OCI-LY1 (cell line): ENCODE results near the gene STXBP6.

Experiments used
- H2AFZ ChIP-seq: fragments of 200-600 bp; sonication (generic), shearing (Covaris generic); 2 replicates; pipeline ENCODE4 v1.6.0; 2014; ENCODE audit warnings: antibody characterized with exemption, mild to moderate bottlenecking, low read length
- H3F3A ChIP-seq: fragments of 200-600 bp; sonication (generic), shearing (Covaris generic); 2 replicates; pipeline ENCODE4 v1.6.0; 2014; ENCODE audit warnings: mild to moderate bottlenecking, antibody characterized with exemption, low read length, moderate library complexity; ENCODE audit not compliant: insufficient read depth
- H3K27ac ChIP-seq: fragments of 200-600 bp; sonication (generic); 2 replicates; pipeline ENCODE4 v1.5.1; 2014; ENCODE audit warnings: low read length, mixed run types, mild to moderate bottlenecking, low read depth; ENCODE audit not compliant: poor library complexity, severe bottlenecking
- H3K27me3 ChIP-seq: fragments of 200-600 bp; sonication (generic); 2 replicates; pipeline ENCODE4 v1.6.0; 2014; ENCODE audit warnings: antibody characterized with exemption, mild to moderate bottlenecking, low read length, moderate library complexity; ENCODE audit not compliant: insufficient read depth
- H3K36me3 ChIP-seq: fragments of 200-600 bp; sonication (generic); 2 replicates; pipeline ENCODE4 v1.6.1; 2014; ENCODE audit warnings: mild to moderate bottlenecking, antibody characterized with exemption, low read length, moderate library complexity, mixed read lengths; ENCODE audit not compliant: insufficient read depth
- H3K4me1 ChIP-seq: fragments of 200-600 bp; sonication (generic); 2 replicates; pipeline ENCODE4 v1.5.1; 2014; ENCODE audit warnings: mild to moderate bottlenecking, low read length, moderate library complexity; ENCODE audit not compliant: insufficient read depth, severe bottlenecking
- H3K4me2 ChIP-seq: fragments of 200-600 bp; sonication (generic), shearing (Covaris generic); 2 replicates; pipeline ENCODE4 v1.6.1; 2014; ENCODE audit warnings: low read length
- H3K4me3 ChIP-seq: fragments of 200-600 bp; sonication (generic); 2 replicates; pipeline ENCODE4 v1.5.1; 2014; ENCODE audit warnings: low read length, low read depth, mild to moderate bottlenecking, mixed read lengths; ENCODE audit not compliant: poor library complexity, severe bottlenecking
- H3K79me2 ChIP-seq: fragments of 200-600 bp; shearing (Covaris generic); 2 replicates; pipeline ENCODE4 v1.6.1; 2016; ENCODE audit warnings: mixed run types, low read length, mixed read lengths; ENCODE audit not compliant: insufficient read depth
- H3K9ac ChIP-seq: fragments of 200-600 bp; sonication (generic), shearing (Covaris generic); 2 replicates; pipeline ENCODE4 v1.6.1; 2014; ENCODE audit warnings: mild to moderate bottlenecking, low read length, mixed read lengths
- H3K9me2 ChIP-seq: fragments of 200-600 bp; sonication (generic), shearing (Covaris generic); 2 replicates; pipeline ENCODE4 v1.6.1; 2014; ENCODE audit warnings: low read depth, mild to moderate bottlenecking, low read length, mixed read lengths
- H3K9me3 ChIP-seq: fragments of 200-600 bp; shearing (Covaris generic); 2 replicates; pipeline ENCODE4 v1.6.1; 2014; ENCODE audit warnings: low read length, mixed read lengths
- H4K20me1 ChIP-seq: fragments of 200-600 bp; sonication (generic), shearing (Covaris generic); 2 replicates; pipeline ENCODE4 v1.6.0; 2016; ENCODE audit warnings: mild to moderate bottlenecking, low read length; ENCODE audit not compliant: insufficient read depth
- CTCF ChIP-seq: fragments of 200-600 bp; sonication (generic), shearing (Covaris generic); IDR thresholded peaks from 2 replicates; pipeline ENCODE4 v1.5.1; 2017; ENCODE audit warnings: mild to moderate bottlenecking, antibody characterized with exemption, low read length, moderate library complexity, mixed read lengths
- EZH2 ChIP-seq: fragments of 200-600 bp; sonication (generic), shearing (Covaris generic); IDR thresholded peaks from 2 replicates; pipeline ENCODE4 v1.8.0; 2017; ENCODE audit warnings: borderline replicate concordance, mixed run types, mild to moderate bottlenecking, antibody characterized with exemption, low read length, moderate library complexity, mixed read lengths

The STXBP6 gene

GRCh38 chr14:24975393-24975792, 74.6 kb downstream of the STXBP6 start:
- H3K27me3 ChIP-seq = no peaks in the 10 kb centered on the region
- H3K27ac ChIP-seq = no peak overlapping the region
- H3K79me2 ChIP-seq = no peaks in the 10 kb centered on the region
- H2AFZ ChIP-seq = no peak overlapping the region
- no peak overlapping the region for H3K4me3 ChIP-seq
- H3F3A ChIP-seq = no peaks in the 10 kb centered on the region
- no peaks in the 10 kb centered on the region for H3K9me3 ChIP-seq
- peaks cover 7% of the 10 kb centered on the region for H3K4me1 ChIP-seq
- H3K9ac ChIP-seq = no peak overlapping the region
- no peaks in the 10 kb centered on the region for H3K9me2 ChIP-seq
- no peaks in the 10 kb centered on the region for H3K36me3 ChIP-seq
- no peaks in the 10 kb centered on the region for H4K20me1 ChIP-seq
- no peak overlapping the region for H3K4me2 ChIP-seq
- TF ChIP-seq EZH2 (no peak), CTCF (no peak)

- H3K4me1 ChIP-seq = peaks cover 7% of the 10 kb centered on the region
- no peaks in the 10 kb centered on the region for H3F3A ChIP-seq
- no peak overlapping the region for H3K27ac ChIP-seq
- no peaks in the 10 kb centered on the region for H4K20me1 ChIP-seq
- no peaks in the 10 kb centered on the region for H3K79me2 ChIP-seq
- H3K4me2 ChIP-seq = no peak overlapping the region
- TF ChIP-seq EZH2 = no peak
- TF ChIP-seq CTCF = no peak
- no peaks in the 10 kb centered on the region for H3K36me3 ChIP-seq
- no peak overlapping the region for H3K9ac ChIP-seq
- no peak overlapping the region for H3K4me3 ChIP-seq
- H3K9me3 ChIP-seq = no peaks in the 10 kb centered on the region
- H3K27me3 ChIP-seq = no peaks in the 10 kb centered on the region
- H2AFZ ChIP-seq = no peak overlapping the region
- H3K9me2 ChIP-seq = no peaks in the 10 kb centered on the region
Observed at GRCh38 chr14:24974591-24975374, 75.2 kb downstream of the STXBP6 start.

- no peaks in the 10 kb centered on the region for H3K9me3 ChIP-seq
- no peaks in the 10 kb centered on the region for H3K79me2 ChIP-seq
- no peaks in the 10 kb centered on the region for H3K9me2 ChIP-seq
- H2AFZ ChIP-seq = no peak overlapping the region
- no peaks in the 10 kb centered on the region for H4K20me1 ChIP-seq
- no peaks in the 10 kb centered on the region for H3K36me3 ChIP-seq
- no peaks in the 10 kb centered on the region for H3K4me1 ChIP-seq
- no peak overlapping the region for H3K4me3 ChIP-seq
- no peak overlapping the region for H3K9ac ChIP-seq
- H3K4me2 ChIP-seq = no peak overlapping the region
- TF ChIP-seq CTCF = no peak
- no peak for TF ChIP-seq EZH2
- H3K27ac ChIP-seq = no peak overlapping the region
- H3F3A ChIP-seq = no peaks in the 10 kb centered on the region
- no peaks in the 10 kb centered on the region for H3K27me3 ChIP-seq
Observed at GRCh38 chr14:24972844-24973243, 77.1 kb downstream of the STXBP6 start.
